ENCODE measurements around the gene MACROD1. TPM values are rescaled to one million over a fixed set of nuclear protein-coding genes. Genes with fewer than 3 reads are reported as not detected.

The MACROD1 gene
- total RNA-seq, 1 donor from 2014 or later, result 39.4 TPM

DNA sequence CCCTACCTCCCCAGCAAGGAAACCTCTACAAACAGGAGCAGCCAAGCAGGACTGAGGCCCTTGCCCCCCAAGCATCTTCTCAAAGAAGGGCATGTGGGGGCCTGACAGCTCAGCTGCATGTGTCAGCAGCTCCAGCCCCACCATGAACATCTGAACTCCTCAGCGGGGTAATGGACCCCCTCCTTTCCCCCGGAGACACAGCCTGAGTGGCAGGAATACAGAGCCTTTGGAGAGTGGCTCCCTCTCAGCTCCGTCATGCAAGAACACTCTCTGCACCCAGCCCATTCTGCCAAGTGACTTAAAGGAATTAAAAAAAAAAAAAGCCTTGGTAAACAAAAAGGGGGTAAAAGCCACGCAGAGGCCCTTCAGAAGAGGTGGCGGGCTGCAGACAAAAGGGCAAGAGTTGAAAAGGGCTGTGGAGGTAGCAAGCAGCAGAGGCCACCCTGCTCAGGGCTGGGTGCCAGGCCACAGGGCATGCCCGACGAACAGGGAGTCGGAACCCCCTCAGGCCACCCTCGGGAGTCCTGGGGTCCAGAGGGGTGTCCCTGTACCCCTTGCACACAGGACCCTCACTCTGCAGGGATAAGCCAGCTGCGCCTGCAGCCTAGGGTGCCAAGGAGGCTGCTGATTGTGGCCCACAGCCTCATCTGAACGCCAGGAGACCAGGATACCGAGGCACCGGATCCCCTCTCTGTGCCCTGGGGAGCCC is 62.5 kb downstream of the MACROD1 start:
- peaks cover 18% of the 10 kb centered on the region for H3K4me1 Mint-ChIP-seq
- DNase-seq (ENCODE audit: low spot score in 2 of 2, unreplicated experiment in 2 of 2), result no peak
- no peak overlapping the region for H3K4me3 Mint-ChIP-seq
- TF ChIP-seq, protein P1, sequence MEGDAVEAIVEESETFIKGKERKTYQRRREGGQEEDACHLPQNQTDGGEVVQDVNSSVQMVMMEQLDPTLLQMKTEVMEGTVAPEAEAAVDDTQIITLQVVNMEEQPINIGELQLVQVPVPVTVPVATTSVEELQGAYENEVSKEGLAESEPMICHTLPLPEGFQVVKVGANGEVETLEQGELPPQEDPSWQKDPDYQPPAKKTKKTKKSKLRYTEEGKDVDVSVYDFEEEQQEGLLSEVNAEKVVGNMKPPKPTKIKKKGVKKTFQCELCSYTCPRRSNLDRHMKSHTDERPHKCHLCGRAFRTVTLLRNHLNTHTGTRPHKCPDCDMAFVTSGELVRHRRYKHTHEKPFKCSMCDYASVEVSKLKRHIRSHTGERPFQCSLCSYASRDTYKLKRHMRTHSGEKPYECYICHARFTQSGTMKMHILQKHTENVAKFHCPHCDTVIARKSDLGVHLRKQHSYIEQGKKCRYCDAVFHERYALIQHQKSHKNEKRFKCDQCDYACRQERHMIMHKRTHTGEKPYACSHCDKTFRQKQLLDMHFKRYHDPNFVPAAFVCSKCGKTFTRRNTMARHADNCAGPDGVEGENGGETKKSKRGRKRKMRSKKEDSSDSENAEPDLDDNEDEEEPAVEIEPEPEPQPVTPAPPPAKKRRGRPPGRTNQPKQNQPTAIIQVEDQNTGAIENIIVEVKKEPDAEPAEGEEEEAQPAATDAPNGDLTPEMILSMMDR (IDR thresholded peaks at IDR 0.05; ENCODE audit: unreplicated experiment), result no peak
- H3K27ac Mint-ChIP-seq, result no peak overlapping the region
- H3K27me3 Mint-ChIP-seq (ENCODE audit: low read depth), result no peaks in the 10 kb centered on the region
- no peaks in the 10 kb centered on the region for H3K9me3 Mint-ChIP-seq
- no peaks in the 10 kb centered on the region for H3K36me3 Mint-ChIP-seq

GRCh38 chr11:64102005-64102738 is 63.7 kb downstream of the MACROD1 start:
- H3K27ac Mint-ChIP-seq, result peak overlapping the region; percentile 66
- H3K27me3 Mint-ChIP-seq (ENCODE audit: low read depth), result no peaks in the 10 kb centered on the region

DNA sequence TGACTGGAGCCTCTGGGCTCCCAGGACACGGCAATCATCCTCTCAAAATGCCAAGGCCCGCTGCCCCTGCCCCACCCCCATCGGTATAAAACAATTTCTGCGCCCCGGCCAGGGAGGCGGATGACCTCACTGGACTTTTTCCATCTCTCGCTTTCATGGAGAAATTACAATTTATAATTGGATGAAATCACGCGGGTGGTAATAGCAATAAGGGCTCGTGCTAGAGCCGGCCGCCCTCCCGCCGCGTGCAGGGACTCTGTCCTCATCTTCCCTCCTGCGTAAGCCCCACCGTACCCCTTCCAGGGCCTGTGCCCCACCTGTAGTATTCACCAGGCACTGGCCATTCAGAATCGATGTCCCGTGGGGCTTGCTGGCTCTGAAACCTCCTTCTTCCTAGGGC is 64.5 kb downstream of the MACROD1 start:
- H3K27ac Mint-ChIP-seq, result peak overlapping the region; percentile 66
- no peak for DNase-seq (ENCODE audit: low spot score in 2 of 2, unreplicated experiment in 2 of 2)
- no peaks in the 10 kb centered on the region for H3K36me3 Mint-ChIP-seq
- no peaks in the 10 kb centered on the region for H3K9me3 Mint-ChIP-seq
- no peak overlapping the region for H3K4me3 Mint-ChIP-seq
- TF ChIP-seq, protein P1 (IDR thresholded peaks at IDR 0.05; ENCODE audit: unreplicated experiment), result no peak
- H3K4me1 Mint-ChIP-seq, result peaks cover 21% of the 10 kb centered on the region
- H3K27me3 Mint-ChIP-seq (ENCODE audit: low read depth), result no peaks in the 10 kb centered on the region

More at GRCh38 chr11:64102005-64102738, 63.7 kb downstream of the MACROD1 start:
- Mint-ChIP-seq H3K4me1 (peaks cover 21% of the 10 kb centered on the region), H3K36me3 (no peaks in the 10 kb centered on the region), H3K9me3 (no peaks in the 10 kb centered on the region), H3K4me3 (no peak overlapping the region)
- DNase-seq (ENCODE audit: low spot score in 2 of 2, unreplicated experiment in 2 of 2), result no peak
- TF ChIP-seq, protein P1 (IDR thresholded peaks at IDR 0.05; ENCODE audit: unreplicated experiment), result no peak

DNA sequence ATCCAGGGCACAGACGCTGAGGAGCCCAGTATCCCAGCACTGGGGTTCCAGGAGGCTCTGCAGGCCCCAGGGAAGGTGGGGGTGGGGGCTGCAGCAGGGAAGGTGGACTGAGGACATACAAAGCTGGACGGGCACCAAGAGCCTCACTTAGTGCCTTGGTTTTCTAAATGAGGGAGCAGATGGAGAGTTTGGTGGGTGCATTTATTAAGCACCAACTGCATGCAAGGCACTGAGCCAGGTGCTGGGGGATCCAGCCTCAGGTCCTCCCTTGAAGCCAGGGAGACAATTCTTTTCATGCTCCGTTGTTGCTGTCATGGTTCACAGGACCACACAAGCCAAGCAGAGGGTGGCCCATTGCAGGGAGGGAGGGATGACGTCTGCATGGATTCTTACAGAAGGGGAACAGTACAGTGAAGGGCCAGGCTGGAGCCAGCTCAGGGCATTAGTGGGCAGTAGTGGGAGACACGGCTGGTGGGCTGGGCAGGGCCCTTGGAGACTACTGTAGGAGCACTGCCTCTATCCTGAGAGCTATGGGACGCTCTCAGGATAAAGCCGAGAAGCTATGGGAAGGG is 65.0 kb downstream of the MACROD1 start:
- no peaks in the 10 kb centered on the region for H3K27me3 Mint-ChIP-seq (ENCODE audit: low read depth)

GRCh38 chr11:64100360-64100759 is 65.6 kb downstream of the MACROD1 start:
- H3K4me1 Mint-ChIP-seq, result peaks cover 24% of the 10 kb centered on the region
- DNase-seq (ENCODE audit: low spot score in 2 of 2, unreplicated experiment in 2 of 2), result no peak
- TF ChIP-seq, protein P1 (IDR thresholded peaks at IDR 0.05; ENCODE audit: unreplicated experiment), result no peak
- no peak overlapping the region for H3K27ac Mint-ChIP-seq
- H3K27me3 Mint-ChIP-seq (ENCODE audit: low read depth), result no peaks in the 10 kb centered on the region
- H3K4me3 Mint-ChIP-seq, result no peak overlapping the region
- H3K9me3 Mint-ChIP-seq, result no peaks in the 10 kb centered on the region
- H3K36me3 Mint-ChIP-seq, result no peaks in the 10 kb centered on the region

More for the DNA sequence above, 65.0 kb downstream of the MACROD1 start:
- Mint-ChIP-seq H3K36me3 (no peaks in the 10 kb centered on the region), H3K4me1 (peaks cover 21% of the 10 kb centered on the region), H3K27ac (no peak overlapping the region), H3K9me3 (no peaks in the 10 kb centered on the region), H3K4me3 (no peak overlapping the region)
- TF ChIP-seq, protein P1 (IDR thresholded peaks at IDR 0.05; ENCODE audit: unreplicated experiment), result no peak
- no peak for DNase-seq (ENCODE audit: low spot score in 2 of 2, unreplicated experiment in 2 of 2)

Data from mesothelial cell of epicardium (in vitro differentiated cells).